ENCODE measurements around the gene CCDC127. TPM values are rescaled to one million over a fixed set of nuclear protein-coding genes. Genes with fewer than 3 reads are reported as not detected.
"Not testable (repeated sequence)": the region's sequence is repeated elsewhere in the genome, so short reads cannot be mapped to it uniquely, and the experiment has no call there.

The CCDC127 gene
- total and polyA plus RNA-seq, 2 donors: 3.4 to 3.9 TPM

- Histone ChIP-seq H3K4me1 (ENCODE audit: control insufficient read depth in 2 of 2, insufficient read depth in 2 of 2, low read length in 2 of 2) (no peaks in the 10 kb centered on the region), H3K27ac (ENCODE audit: low read depth in 1 of 2, low read length in 1 of 2) (no peak overlapping the region), H3K4me3 (ENCODE audit: low read length in 2 of 2) (no peak overlapping the region), H3K9me3 (ENCODE audit: control insufficient read depth in 2 of 2, insufficient read depth in 1 of 2, low read length in 1 of 2) (peaks cover 0 to 4% of the 10 kb centered on the region in 2 donors), H3K27me3 (ENCODE audit: control insufficient read depth in 2 of 2, insufficient read depth in 1 of 2, low read length in 1 of 2) (no peaks in the 10 kb centered on the region), H3K36me3 (ENCODE audit: control insufficient read depth in 2 of 2, insufficient read depth in 2 of 2, low read length in 1 of 2) (no peaks in the 10 kb centered on the region)
- WGBS: 88% methylated on average over 32 of the region's 32 CpGs
- DNase-seq (ENCODE audit: low read depth in 6 of 9, low spot score in 9 of 9): no peak
Observed at GRCh38 chr5:169071-169727, 48.8 kb downstream of the CCDC127 start.

DNA sequence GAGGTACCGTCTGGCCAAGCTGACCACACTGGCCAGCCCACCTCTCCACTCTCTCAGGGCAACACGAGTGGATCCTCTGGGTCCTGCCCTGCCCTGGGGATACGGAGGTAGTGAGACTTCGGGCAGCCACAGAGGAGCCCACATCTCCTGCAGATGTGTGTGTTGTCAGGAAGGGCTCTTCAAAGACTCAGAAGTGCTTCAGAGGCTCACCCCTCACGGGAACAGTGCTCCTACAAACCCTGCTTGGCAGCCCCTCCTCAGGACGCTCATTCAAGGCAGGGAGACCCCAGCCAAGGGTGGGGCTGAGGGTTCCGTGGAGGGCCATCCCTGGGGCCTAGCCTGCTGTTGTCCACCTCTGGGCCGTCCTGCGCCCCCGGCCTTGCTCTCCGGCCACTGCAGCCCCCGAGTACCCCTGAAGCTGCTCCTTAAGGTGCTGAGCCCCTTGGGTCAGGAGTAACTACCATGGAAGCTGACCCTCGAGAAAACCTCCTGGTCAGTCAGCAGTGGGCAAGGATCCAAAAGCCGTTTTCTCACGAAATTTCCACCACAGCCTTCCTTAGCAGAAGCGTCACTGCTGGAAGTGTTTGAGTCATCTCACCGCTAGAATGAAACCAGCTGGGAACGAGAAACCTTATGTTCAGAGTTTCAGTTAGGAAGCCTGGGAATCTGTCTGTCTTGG, 49.8 kb downstream of the CCDC127 start:
- no peaks in the 10 kb centered on the region for H3K27me3 ChIP-seq (ENCODE audit: control insufficient read depth in 2 of 2, insufficient read depth in 1 of 2, low read length in 1 of 2)
- peaks cover 0 to 4% of the 10 kb centered on the region in 2 donors for H3K9me3 ChIP-seq (ENCODE audit: control insufficient read depth in 2 of 2, insufficient read depth in 1 of 2, low read length in 1 of 2)
- H3K36me3 ChIP-seq (ENCODE audit: control insufficient read depth in 2 of 2, insufficient read depth in 2 of 2, low read length in 1 of 2): no peaks in the 10 kb centered on the region
- H3K4me1 ChIP-seq (ENCODE audit: control insufficient read depth in 2 of 2, insufficient read depth in 2 of 2, low read length in 2 of 2): no peaks in the 10 kb centered on the region
- WGBS: 93% methylated on average over 18 of the region's 18 CpGs
- no peak overlapping the region for H3K27ac ChIP-seq (ENCODE audit: low read depth in 1 of 2, low read length in 1 of 2)
- no peak overlapping the region for H3K4me3 ChIP-seq (ENCODE audit: low read length in 2 of 2)
- DNase-seq (ENCODE audit: low read depth in 6 of 9, low spot score in 9 of 9): no peak

GRCh38 chr5:167511-167910, 50.4 kb downstream of the CCDC127 start:
- no peaks in the 10 kb centered on the region for H3K27me3 ChIP-seq (ENCODE audit: control insufficient read depth in 2 of 2, insufficient read depth in 1 of 2, low read length in 1 of 2)
- no peaks in the 10 kb centered on the region for H3K4me1 ChIP-seq (ENCODE audit: control insufficient read depth in 2 of 2, insufficient read depth in 2 of 2, low read length in 2 of 2)
- 97% methylated on average over 7 of the region's 7 CpGs for whole genome bisulfite sequencing
- DNase-seq (ENCODE audit: low read depth in 6 of 9, low spot score in 9 of 9): no peak
- no peaks in the 10 kb centered on the region for H3K36me3 ChIP-seq (ENCODE audit: control insufficient read depth in 2 of 2, insufficient read depth in 2 of 2, low read length in 1 of 2)
- no peak overlapping the region for H3K4me3 ChIP-seq (ENCODE audit: low read length in 2 of 2)
- H3K9me3 ChIP-seq (ENCODE audit: control insufficient read depth in 2 of 2, insufficient read depth in 1 of 2, low read length in 1 of 2): peaks cover 0 to 4% of the 10 kb centered on the region in 2 donors
- H3K27ac ChIP-seq (ENCODE audit: low read depth in 1 of 2, low read length in 1 of 2): no peak overlapping the region

- WGBS: 94% methylated on average over 25 of the region's 27 CpGs
- H3K27ac ChIP-seq (ENCODE audit: low read depth in 1 of 2, low read length in 1 of 2): no peak overlapping the region
Observed at GRCh38 chr5:166441-167372, 51.2 kb downstream of the CCDC127 start.

DNA sequence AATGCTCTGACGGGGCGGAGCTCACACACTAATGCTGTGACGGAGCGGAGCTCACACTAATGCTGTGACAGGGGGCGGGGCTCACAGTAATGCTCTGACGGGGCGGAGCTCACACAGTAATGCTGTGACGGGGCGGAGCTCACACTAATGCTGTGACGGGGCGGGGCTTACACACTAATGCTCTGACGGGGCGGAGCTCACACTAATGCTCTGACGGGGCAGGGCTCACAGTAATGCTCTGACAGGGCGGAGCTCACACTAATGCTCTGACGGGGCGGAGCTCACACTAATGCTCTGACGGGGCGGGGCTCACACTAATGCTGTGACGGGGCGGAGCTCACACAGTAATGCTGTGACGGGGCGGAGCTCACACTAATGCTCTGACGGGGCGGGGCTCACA, 53.2 kb downstream of the CCDC127 start:
- DNase-seq (ENCODE audit: low read depth in 6 of 9, low spot score in 9 of 9); H3K27me3 ChIP-seq (ENCODE audit: control insufficient read depth in 2 of 2, insufficient read depth in 1 of 2, low read length in 1 of 2); H3K27ac ChIP-seq (ENCODE audit: low read depth in 1 of 2, low read length in 1 of 2); H3K4me3 ChIP-seq (ENCODE audit: low read length in 2 of 2); H3K9me3 ChIP-seq (ENCODE audit: control insufficient read depth in 2 of 2, insufficient read depth in 1 of 2, low read length in 1 of 2); H3K4me1 ChIP-seq (ENCODE audit: control insufficient read depth in 2 of 2, insufficient read depth in 2 of 2, low read length in 2 of 2); H3K36me3 ChIP-seq (ENCODE audit: control insufficient read depth in 2 of 2, insufficient read depth in 2 of 2, low read length in 1 of 2): not testable (repeated sequence)
- 90% methylated on average over 21 of the region's 25 CpGs for WGBS

More at GRCh38 chr5:166441-167372, 51.2 kb downstream of the CCDC127 start:
- no peak for DNase-seq (ENCODE audit: low read depth in 6 of 9, low spot score in 9 of 9)
- Histone ChIP-seq H3K36me3 (ENCODE audit: control insufficient read depth in 2 of 2, insufficient read depth in 2 of 2, low read length in 1 of 2) (no peaks in the 10 kb centered on the region), H3K4me3 (ENCODE audit: low read length in 2 of 2) (no peak overlapping the region), H3K4me1 (ENCODE audit: control insufficient read depth in 2 of 2, insufficient read depth in 2 of 2, low read length in 2 of 2) (no peaks in the 10 kb centered on the region), H3K27me3 (ENCODE audit: control insufficient read depth in 2 of 2, insufficient read depth in 1 of 2, low read length in 1 of 2) (no peaks in the 10 kb centered on the region), H3K9me3 (ENCODE audit: control insufficient read depth in 2 of 2, insufficient read depth in 1 of 2, low read length in 1 of 2) (peaks cover 0 to 4% of the 10 kb centered on the region in 2 donors)

DNA sequence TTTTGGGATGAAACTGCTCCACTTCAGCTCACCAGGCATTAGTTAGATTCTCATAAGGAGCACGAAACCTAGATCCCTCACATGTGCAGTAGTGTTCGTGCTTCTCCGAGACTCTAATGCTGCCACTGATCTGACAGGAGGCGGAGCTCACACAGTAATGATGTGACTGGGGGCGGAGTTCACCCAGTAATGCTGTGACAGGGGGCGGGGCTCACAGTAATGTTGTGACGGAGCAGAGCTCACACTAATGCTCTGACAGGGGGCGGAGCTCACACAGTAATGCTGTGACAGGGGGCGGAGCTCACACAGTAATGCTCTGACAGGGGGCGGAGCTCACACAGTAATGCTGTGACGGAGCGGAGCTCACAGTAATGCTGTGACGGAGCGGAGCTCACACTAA, 53.7 kb downstream of the CCDC127 start:
- no peak overlapping the region for H3K27ac ChIP-seq (ENCODE audit: low read depth in 1 of 2, low read length in 1 of 2)
- no peaks in the 10 kb centered on the region for H3K27me3 ChIP-seq (ENCODE audit: control insufficient read depth in 2 of 2, insufficient read depth in 1 of 2, low read length in 1 of 2)
- no peaks in the 10 kb centered on the region for H3K36me3 ChIP-seq (ENCODE audit: control insufficient read depth in 2 of 2, insufficient read depth in 2 of 2, low read length in 1 of 2)
- WGBS: 80% methylated on average over 12 of the region's 14 CpGs
- H3K9me3 ChIP-seq (ENCODE audit: control insufficient read depth in 2 of 2, insufficient read depth in 1 of 2, low read length in 1 of 2): peaks cover 0 to 8% of the 10 kb centered on the region in 2 donors
- no peak overlapping the region for H3K4me3 ChIP-seq (ENCODE audit: low read length in 2 of 2)
- DNase-seq (ENCODE audit: low read depth in 6 of 9, low spot score in 9 of 9): no peak
- no peaks in the 10 kb centered on the region for H3K4me1 ChIP-seq (ENCODE audit: control insufficient read depth in 2 of 2, insufficient read depth in 2 of 2, low read length in 2 of 2)

DNA sequence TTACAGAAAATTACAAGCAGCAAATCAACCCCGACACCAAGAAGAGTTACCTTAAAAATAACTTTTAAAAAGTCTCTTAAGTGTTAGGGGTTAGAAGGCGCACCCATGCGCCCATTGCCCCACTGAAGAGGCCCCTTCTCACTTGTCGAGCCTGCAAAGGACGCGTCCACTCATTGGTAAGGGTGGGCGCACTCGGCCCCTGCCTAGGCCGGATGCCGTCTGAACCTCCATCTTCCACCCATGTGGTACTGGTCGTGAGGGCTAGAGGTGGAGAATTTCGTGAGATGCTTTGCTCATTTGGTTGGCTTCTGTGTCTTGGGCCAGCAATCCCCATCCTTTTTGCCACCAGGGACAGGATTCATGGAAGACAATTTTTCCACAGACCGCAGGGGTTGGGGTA, 54.1 kb downstream of the CCDC127 start:
- 83% methylated on average over 13 of the region's 13 CpGs for WGBS
- Histone ChIP-seq H3K4me3 (ENCODE audit: low read length in 2 of 2) (no peak overlapping the region), H3K9me3 (ENCODE audit: control insufficient read depth in 2 of 2, insufficient read depth in 1 of 2, low read length in 1 of 2) (peaks cover 0 to 8% of the 10 kb centered on the region in 2 donors), H3K27ac (ENCODE audit: low read depth in 1 of 2, low read length in 1 of 2) (no peak overlapping the region), H3K36me3 (ENCODE audit: control insufficient read depth in 2 of 2, insufficient read depth in 2 of 2, low read length in 1 of 2) (no peaks in the 10 kb centered on the region), H3K27me3 (ENCODE audit: control insufficient read depth in 2 of 2, insufficient read depth in 1 of 2, low read length in 1 of 2) (no peaks in the 10 kb centered on the region), H3K4me1 (ENCODE audit: control insufficient read depth in 2 of 2, insufficient read depth in 2 of 2, low read length in 2 of 2) (no peaks in the 10 kb centered on the region)
- no peak for DNase-seq (ENCODE audit: low read depth in 6 of 9, low spot score in 9 of 9)

GRCh38 chr5:163338-163620, 54.7 kb downstream of the CCDC127 start:
- Histone ChIP-seq H3K27me3 (ENCODE audit: control insufficient read depth in 2 of 2, insufficient read depth in 1 of 2, low read length in 1 of 2) (no peaks in the 10 kb centered on the region), H3K9me3 (ENCODE audit: control insufficient read depth in 2 of 2, insufficient read depth in 1 of 2, low read length in 1 of 2) (peaks cover 0 to 8% of the 10 kb centered on the region in 2 donors), H3K36me3 (ENCODE audit: control insufficient read depth in 2 of 2, insufficient read depth in 2 of 2, low read length in 1 of 2) (no peaks in the 10 kb centered on the region), H3K4me1 (ENCODE audit: control insufficient read depth in 2 of 2, insufficient read depth in 2 of 2, low read length in 2 of 2) (no peaks in the 10 kb centered on the region), H3K27ac (ENCODE audit: low read depth in 1 of 2, low read length in 1 of 2) (no peak overlapping the region), H3K4me3 (ENCODE audit: low read length in 2 of 2) (no peak overlapping the region)
- WGBS: 94% methylated on average over 7 of the region's 7 CpGs
- DNase-seq (ENCODE audit: low read depth in 6 of 9, low spot score in 9 of 9): no peak

Measured in thymus (tissue), 11 donors.